GM23338 (cell line): Measurements from ENCODE around the gene MAP3K21. TPM values are rescaled to one million over a fixed set of nuclear protein-coding genes. Genes with fewer than 3 reads are reported as not detected.

ENCODE experiments used
- ATAC-seq: fragments of 200-7000 bp; cut with Tn5 transposase; 3 replicates; pipeline ENCODE4 v1.9.1; 2020
- DNase-seq: peaks from one replicate; pipeline ENCODE4 v3.0.0-alpha.2; 2015; ENCODE audit warnings: low spot score
- H2AFZ ChIP-seq: fragments of 200-600 bp; sonication (generic); 2 replicates; pipeline ENCODE4 v1.8.0; 2016; ENCODE audit warnings: antibody characterized with exemption, mild to moderate bottlenecking, moderate library complexity
- H3F3A ChIP-seq: fragments of 200-600 bp; sonication (generic); replicated peaks from 2 replicates; pipeline ENCODE4 v1.8.0; 2017; ENCODE audit warnings: antibody characterized with exemption, mixed run types, low read depth
- H3K27ac ChIP-seq: fragments of 200-600 bp; sonication (generic); 2 replicates; pipeline ENCODE4 v1.6.1; 2016; ENCODE audit warnings: low read depth
- H3K27me3 ChIP-seq: fragments of 200-600 bp; sonication (generic); 2 replicates; pipeline ENCODE4 v1.8.0; 2016; ENCODE audit warnings: mild to moderate bottlenecking, mixed run types, moderate library complexity; ENCODE audit not compliant: insufficient read depth
- H3K36me3 ChIP-seq: fragments of 200-600 bp; sonication (generic); 2 replicates; pipeline ENCODE4 v1.8.0; 2016; ENCODE audit warnings: mild to moderate bottlenecking; ENCODE audit not compliant: insufficient read depth
- H3K4me1 ChIP-seq: fragments of 200-600 bp; sonication (generic); 2 replicates; pipeline ENCODE4 v1.8.0; 2016; ENCODE audit warnings: mild to moderate bottlenecking, moderate library complexity; ENCODE audit not compliant: insufficient read depth
- H3K4me2 ChIP-seq: fragments of 200-600 bp; sonication (generic); 2 replicates; pipeline ENCODE4 v1.7.1; 2017; ENCODE audit warnings: mixed run types
- H3K4me3 ChIP-seq: fragments of 200-600 bp; sonication (generic); 2 replicates; pipeline ENCODE4 v1.6.1; 2016; ENCODE audit warnings: mixed run types
- H3K79me2 ChIP-seq: fragments of 200-600 bp; sonication (generic); replicated peaks from 2 replicates; pipeline ENCODE4 v1.8.0; 2017; ENCODE audit warnings: mild to moderate bottlenecking; ENCODE audit not compliant: insufficient read depth
- H3K9me2 ChIP-seq: fragments of 200-600 bp; sonication (generic); 2 replicates; pipeline ENCODE4 v1.8.0; 2017; ENCODE audit not compliant: insufficient read depth
- H4K20me1 ChIP-seq: fragments of 200-600 bp; sonication (generic); replicated peaks from 2 replicates; pipeline ENCODE4 v1.8.0; 2017; ENCODE audit warnings: mild to moderate bottlenecking; ENCODE audit not compliant: insufficient read depth
- H3K27ac Mint-ChIP-seq: 2 replicates; pipeline ENCODE4 v1.8.0; 2020; ENCODE audit warnings: inconsistent platforms, mild to moderate bottlenecking, moderate library complexity, mixed read lengths
- H3K27me3 Mint-ChIP-seq: 3 replicates; pipeline ENCODE4 v1.8.0; 2022; ENCODE audit warnings: low read depth, mild to moderate bottlenecking, moderate library complexity, mixed read lengths, inconsistent platforms; ENCODE audit not compliant: insufficient read depth, poor library complexity
- H3K36me3 Mint-ChIP-seq: 3 replicates; pipeline ENCODE4 v1.8.0; 2021; ENCODE audit warnings: low read depth, mild to moderate bottlenecking, inconsistent platforms, moderate library complexity, mixed read lengths
- H3K4me1 Mint-ChIP-seq: 3 replicates; pipeline ENCODE4 v1.8.0; 2020; ENCODE audit warnings: mild to moderate bottlenecking, inconsistent platforms, mixed read lengths
- H3K4me3 Mint-ChIP-seq: 3 replicates; pipeline ENCODE4 v1.8.0; 2021; ENCODE audit warnings: moderate library complexity, mild to moderate bottlenecking, inconsistent platforms, mixed read lengths
- H3K9me3 Mint-ChIP-seq: 3 replicates; pipeline ENCODE4 v1.8.0; 2020; ENCODE audit warnings: moderate library complexity, mild to moderate bottlenecking, inconsistent platforms, mixed read lengths
- EZH2 ChIP-seq: fragments of 200-600 bp; sonication (generic); IDR thresholded peaks from one replicate; pipeline ENCODE4 v1.8.0; 2017; ENCODE audit warnings: antibody characterized with exemption, mild to moderate bottlenecking, low read depth; ENCODE audit not compliant: unreplicated experiment
- polyA plus RNA-seq: library from polyadenylated mRNA; unstranded; fragments of >200 nt; fragmentation: Nextera tagmentation; extraction: Ambion mirVana; gene quantifications from 2 replicates; pipeline ENCODE4 v1.2.1, GENCODE V29; 2016
- total RNA-seq: library from RNA; depleted of rRNA; stranded (reverse); fragments of >200 nt; shearing (Covaris generic); gene quantifications from 2 replicates; pipeline ENCODE4 v1.2.3, GENCODE V29; 2014
- TF ChIP-seq, protein P1 (sequence below): IDR thresholded peaks from one replicate; pipeline ENCODE4 v1.6.1; 2018; ENCODE audit warnings: antibody characterized with exemption; ENCODE audit not compliant: unreplicated experiment
- TF ChIP-seq, protein P2 (sequence below): fragments of 250-450 bp; sonication (Bioruptor Pico); IDR thresholded peaks from 2 replicates; pipeline ENCODE4 v1.5.0; 2020; ENCODE audit warnings: mild to moderate bottlenecking, moderate library complexity

The MAP3K21 gene
- total and polyA plus RNA-seq, 2 experiments from 2014 or later = 11.7 to 40.1 TPM

DNA sequence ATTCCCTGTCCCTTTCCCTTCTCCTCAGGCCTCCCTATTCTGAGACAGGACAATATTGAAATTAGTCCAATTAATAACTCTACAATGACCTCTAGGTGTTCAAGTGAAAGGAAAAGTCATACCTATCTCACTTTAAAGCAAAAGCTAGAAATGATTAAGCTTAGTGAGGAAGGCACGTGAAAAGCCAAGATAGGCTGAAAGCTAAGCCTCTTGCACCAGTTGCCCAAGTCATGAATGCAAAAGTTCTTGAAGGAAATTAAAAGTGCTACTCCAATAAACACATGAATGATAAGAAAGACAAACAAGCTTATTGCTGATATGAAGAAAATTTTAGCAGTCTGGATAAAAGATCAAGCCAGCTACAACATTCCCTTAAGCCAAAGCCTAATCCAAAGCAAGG, 3.8 kb upstream of the MAP3K21 start:
- TF ChIP-seq, protein P1, sequence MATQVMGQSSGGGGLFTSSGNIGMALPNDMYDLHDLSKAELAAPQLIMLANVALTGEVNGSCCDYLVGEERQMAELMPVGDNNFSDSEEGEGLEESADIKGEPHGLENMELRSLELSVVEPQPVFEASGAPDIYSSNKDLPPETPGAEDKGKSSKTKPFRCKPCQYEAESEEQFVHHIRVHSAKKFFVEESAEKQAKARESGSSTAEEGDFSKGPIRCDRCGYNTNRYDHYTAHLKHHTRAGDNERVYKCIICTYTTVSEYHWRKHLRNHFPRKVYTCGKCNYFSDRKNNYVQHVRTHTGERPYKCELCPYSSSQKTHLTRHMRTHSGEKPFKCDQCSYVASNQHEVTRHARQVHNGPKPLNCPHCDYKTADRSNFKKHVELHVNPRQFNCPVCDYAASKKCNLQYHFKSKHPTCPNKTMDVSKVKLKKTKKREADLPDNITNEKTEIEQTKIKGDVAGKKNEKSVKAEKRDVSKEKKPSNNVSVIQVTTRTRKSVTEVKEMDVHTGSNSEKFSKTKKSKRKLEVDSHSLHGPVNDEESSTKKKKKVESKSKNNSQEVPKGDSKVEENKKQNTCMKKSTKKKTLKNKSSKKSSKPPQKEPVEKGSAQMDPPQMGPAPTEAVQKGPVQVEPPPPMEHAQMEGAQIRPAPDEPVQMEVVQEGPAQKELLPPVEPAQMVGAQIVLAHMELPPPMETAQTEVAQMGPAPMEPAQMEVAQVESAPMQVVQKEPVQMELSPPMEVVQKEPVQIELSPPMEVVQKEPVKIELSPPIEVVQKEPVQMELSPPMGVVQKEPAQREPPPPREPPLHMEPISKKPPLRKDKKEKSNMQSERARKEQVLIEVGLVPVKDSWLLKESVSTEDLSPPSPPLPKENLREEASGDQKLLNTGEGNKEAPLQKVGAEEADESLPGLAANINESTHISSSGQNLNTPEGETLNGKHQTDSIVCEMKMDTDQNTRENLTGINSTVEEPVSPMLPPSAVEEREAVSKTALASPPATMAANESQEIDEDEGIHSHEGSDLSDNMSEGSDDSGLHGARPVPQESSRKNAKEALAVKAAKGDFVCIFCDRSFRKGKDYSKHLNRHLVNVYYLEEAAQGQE = no peak
- TF ChIP-seq, protein P2, sequence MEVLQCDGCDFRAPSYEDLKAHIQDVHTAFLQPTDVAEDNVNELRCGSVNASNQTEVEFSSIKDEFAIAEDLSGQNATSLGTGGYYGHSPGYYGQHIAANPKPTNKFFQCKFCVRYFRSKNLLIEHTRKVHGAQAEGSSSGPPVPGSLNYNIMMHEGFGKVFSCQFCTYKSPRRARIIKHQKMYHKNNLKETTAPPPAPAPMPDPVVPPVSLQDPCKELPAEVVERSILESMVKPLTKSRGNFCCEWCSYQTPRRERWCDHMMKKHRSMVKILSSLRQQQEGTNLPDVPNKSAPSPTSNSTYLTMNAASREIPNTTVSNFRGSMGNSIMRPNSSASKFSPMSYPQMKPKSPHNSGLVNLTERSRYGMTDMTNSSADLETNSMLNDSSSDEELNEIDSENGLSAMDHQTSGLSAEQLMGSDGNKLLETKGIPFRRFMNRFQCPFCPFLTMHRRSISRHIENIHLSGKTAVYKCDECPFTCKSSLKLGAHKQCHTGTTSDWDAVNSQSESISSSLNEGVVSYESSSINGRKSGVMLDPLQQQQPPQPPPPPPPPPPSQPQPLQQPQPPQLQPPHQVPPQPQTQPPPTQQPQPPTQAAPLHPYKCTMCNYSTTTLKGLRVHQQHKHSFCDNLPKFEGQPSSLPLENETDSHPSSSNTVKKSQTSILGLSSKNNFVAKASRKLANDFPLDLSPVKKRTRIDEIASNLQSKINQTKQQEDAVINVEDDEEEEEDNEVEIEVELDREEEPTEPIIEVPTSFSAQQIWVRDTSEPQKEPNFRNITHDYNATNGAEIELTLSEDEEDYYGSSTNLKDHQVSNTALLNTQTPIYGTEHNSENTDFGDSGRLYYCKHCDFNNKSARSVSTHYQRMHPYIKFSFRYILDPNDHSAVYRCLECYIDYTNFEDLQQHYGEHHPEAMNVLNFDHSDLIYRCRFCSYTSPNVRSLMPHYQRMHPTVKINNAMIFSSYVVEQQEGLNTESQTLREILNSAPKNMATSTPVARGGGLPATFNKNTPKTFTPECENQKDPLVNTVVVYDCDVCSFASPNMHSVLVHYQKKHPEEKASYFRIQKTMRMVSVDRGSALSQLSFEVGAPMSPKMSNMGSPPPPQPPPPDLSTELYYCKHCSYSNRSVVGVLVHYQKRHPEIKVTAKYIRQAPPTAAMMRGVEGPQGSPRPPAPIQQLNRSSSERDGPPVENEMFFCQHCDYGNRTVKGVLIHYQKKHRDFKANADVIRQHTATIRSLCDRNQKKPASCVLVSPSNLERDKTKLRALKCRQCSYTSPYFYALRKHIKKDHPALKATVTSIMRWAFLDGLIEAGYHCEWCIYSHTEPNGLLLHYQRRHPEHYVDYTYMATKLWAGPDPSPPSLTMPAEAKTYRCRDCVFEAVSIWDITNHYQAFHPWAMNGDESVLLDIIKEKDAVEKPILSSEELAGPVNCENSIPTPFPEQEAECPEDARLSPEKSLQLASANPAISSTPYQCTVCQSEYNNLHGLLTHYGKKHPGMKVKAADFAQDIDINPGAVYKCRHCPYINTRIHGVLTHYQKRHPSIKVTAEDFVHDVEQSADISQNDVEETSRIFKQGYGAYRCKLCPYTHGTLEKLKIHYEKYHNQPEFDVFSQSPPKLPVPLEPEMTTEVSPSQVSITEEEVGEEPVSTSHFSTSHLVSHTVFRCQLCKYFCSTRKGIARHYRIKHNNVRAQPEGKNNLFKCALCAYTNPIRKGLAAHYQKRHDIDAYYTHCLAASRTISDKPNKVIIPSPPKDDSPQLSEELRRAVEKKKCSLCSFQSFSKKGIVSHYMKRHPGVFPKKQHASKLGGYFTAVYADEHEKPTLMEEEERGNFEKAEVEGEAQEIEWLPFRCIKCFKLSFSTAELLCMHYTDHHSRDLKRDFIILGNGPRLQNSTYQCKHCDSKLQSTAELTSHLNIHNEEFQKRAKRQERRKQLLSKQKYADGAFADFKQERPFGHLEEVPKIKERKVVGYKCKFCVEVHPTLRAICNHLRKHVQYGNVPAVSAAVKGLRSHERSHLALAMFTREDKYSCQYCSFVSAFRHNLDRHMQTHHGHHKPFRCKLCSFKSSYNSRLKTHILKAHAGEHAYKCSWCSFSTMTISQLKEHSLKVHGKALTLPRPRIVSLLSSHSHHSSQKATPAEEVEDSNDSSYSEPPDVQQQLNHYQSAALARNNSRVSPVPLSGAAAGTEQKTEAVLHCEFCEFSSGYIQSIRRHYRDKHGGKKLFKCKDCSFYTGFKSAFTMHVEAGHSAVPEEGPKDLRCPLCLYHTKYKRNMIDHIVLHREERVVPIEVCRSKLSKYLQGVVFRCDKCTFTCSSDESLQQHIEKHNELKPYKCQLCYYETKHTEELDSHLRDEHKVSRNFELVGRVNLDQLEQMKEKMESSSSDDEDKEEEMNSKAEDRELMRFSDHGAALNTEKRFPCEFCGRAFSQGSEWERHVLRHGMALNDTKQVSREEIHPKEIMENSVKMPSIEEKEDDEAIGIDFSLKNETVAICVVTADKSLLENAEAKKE (CRISPR knock-in tag) = no peak
- no peak for TF ChIP-seq EZH2
- no peak overlapping the region for H2AFZ ChIP-seq
- peaks cover 15% of the 10 kb centered on the region for H3K27me3 ChIP-seq
- peaks cover 4% of the 10 kb centered on the region for H3K4me1 Mint-ChIP-seq
- H3K36me3 ChIP-seq = no peaks in the 10 kb centered on the region
- H3K27me3 Mint-ChIP-seq = peaks cover 6% of the 10 kb centered on the region
- H3K27ac ChIP-seq = no peak overlapping the region
- H4K20me1 ChIP-seq = no peaks in the 10 kb centered on the region
- no peak overlapping the region for H3K4me3 ChIP-seq
- peaks cover under 1% of the 10 kb centered on the region; the same call in 1 of the 2 replicates for H3K79me2 ChIP-seq
- no peak for ATAC-seq
- H3K27ac Mint-ChIP-seq = no peak overlapping the region
- no peak overlapping the region for H3K4me3 Mint-ChIP-seq
- no peaks in the 10 kb centered on the region for H3K36me3 Mint-ChIP-seq
- H3K9me3 Mint-ChIP-seq = peaks cover 4% of the 10 kb centered on the region; the same call in 2 of the 3 replicates
- no peak overlapping the region for H3K4me2 ChIP-seq
- no peaks in the 10 kb centered on the region for H3K9me2 ChIP-seq
- DNase-seq = no peak
- no peaks in the 10 kb centered on the region for H3K4me1 ChIP-seq
- H3F3A ChIP-seq = no peaks in the 10 kb centered on the region
